ENCODE measurements around the gene CNTD1.
"Not testable (repeated sequence)": the region's sequence is repeated elsewhere in the genome, so short reads cannot be mapped to it uniquely, and the experiment has no call there.

Gene CNTD1
- 0 reads per million in 2 donors for total RNA-seq

GRCh38 chr17:42798383-42799380, at the start of gene CNTD1, which contains the start of gene COA3:
Gene CNTD1 (plus strand): TSS chr17:42798861. CDS start chr17:42799068, 207 bp downstream.
Gene COA3 (minus strand): TSS chr17:42798704. CDS start chr17:42798681, 23 bp downstream.
- peak; percentile 47 for DNase-seq

DNA sequence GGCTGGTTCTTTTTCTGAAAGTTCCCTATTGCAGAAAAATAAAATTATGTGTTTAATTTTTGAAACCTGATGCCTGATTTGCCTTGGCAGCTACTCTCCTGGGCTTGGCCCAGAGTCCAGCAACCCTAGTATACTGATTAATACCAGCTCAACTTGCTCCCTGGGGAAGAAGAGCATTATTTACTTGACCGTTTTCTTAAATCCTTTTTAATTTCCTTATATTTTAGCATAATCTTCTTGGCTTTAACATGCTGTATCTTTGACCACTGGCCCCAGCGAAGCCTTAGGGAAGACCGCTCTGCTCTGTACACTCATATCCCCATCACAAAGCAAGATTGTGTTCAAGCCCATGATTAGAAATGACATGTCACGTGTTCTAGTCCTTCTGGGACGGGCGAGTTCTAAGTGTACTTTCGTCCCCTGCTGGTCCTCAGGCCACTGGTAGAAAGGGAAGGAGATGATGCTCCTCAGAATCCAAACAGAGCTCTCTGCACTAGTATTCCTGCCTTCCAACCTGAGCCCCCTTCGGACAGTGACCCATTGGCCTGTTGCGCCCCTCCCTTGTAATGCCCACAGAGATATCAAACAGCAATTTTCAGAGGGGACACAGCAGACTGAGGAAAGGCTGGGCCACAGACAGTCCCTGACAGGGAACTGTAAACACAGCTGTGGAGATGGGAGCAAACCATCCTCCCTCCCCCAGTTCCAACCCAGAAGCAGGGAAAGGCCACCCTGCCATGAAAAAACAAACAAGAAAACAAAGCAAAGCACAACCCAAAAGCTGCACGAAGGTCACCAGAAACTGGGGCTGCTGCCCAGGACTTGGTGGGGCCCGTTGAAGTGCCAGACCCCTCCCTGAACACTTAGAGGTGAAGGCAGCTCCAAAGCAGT, 49.5 kb upstream of the CNTD1 start:
- DNase-seq = no peak

GRCh38 chr17:42750739-42751344, 47.8 kb upstream of the CNTD1 start:
- no peak for DNase-seq

- no peak for DNase-seq
Observed at GRCh38 chr17:42751628-42752027, 47.0 kb upstream of the CNTD1 start.

GRCh38 chr17:42754782-42755181, 43.9 kb upstream of the CNTD1 start:
- no peak for DNase-seq

- DNase-seq = no peak
Observed at GRCh38 chr17:42759982-42760651, 38.5 kb upstream of the CNTD1 start.

GRCh38 chr17:42760652-42761581, 37.7 kb upstream of the CNTD1 start, which contains the start of gene RAMP2:
Gene RAMP2 (plus strand): TSS chr17:42761227. CDS start chr17:42761262, 35 bp downstream.
- no peak for DNase-seq

DNA sequence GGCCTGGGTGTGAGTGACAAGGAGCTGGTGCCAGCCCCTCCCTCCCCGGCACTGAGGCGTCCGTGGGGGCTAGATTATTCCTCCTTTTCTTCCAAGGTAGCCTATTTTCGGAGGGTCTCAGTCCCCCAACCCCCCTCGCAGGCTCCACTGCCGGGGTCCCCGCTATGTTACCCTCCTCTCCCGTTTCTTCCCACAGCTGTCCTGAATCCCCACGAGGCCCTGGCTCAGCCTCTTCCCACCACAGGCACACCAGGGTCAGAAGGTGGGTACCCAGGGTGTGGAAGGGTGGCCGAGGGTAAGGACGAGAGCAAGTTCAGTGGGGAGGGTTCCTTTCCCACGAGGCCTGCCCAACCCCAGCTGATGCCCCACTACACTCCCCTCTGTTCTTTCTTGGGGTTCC, 37.0 kb upstream of the CNTD1 start:
- DNase-seq = no peak

- no peak for DNase-seq
Observed at GRCh38 chr17:42766124-42766523, 32.5 kb upstream of the CNTD1 start.

GRCh38 chr17:42767512-42767911, 31.1 kb upstream of the CNTD1 start:
- DNase-seq = no peak

DNA sequence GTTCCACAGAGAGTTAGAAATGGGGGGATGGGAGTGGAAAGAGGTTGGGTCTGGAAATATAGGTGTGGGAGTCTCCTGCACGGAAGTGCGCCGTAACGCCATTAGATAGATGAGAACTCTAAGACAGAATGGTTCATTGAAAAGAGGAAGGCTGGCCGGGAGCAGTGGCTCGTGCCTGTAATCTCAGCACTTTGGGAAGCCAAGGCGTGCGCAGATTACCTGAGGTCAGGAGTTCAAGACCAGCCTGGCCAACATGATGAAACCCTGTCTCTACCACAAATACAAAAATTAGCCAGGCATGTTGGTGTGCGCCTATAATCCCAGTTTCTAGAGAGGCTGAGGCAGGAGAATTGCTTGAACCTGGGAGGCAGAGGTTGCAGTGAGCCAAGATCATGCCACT, 30.7 kb upstream of the CNTD1 start:
- DNase-seq = not testable (repeated sequence)

- not testable (repeated sequence) for DNase-seq
Observed at GRCh38 chr17:42769964-42770363, 28.7 kb upstream of the CNTD1 start.

GRCh38 chr17:42772945-42773289, 25.7 kb upstream of the CNTD1 start:
- DNase-seq = no peak

DNA sequence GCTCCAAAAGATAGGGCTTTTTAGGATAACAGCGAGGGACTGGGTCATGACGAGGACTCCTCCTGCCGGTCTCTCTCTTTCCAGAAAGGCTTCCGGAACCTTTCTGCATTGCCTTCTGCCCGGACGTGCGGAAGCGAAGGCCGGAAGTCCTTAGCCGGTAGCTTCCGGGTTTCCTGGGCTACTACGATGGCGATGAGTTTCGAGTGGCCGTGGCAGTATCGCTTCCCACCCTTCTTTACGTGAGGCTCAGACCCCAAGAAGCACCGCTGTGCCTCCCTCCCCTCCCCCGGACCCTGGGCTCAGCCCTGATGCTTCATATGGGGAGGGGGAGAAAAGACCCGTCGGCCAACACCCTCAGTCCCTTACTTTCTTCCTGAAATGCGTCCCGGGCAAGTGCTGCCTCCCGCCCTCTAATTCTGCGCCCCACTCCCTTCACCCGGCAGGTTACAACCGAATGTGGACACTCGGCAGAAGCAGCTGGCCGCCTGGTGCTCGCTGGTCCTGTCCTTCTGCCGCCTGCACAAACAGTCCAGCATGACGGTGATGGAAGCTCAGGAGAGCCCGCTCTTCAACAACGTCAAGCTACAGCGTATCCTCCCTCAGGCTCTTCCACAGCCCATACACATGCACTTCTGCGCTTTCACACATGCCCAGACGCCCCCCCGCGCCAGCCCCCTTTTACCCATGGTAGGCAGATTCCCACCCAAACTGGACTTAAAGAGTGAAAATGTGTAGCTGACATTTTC, 25.2 kb upstream of the CNTD1 start, which contains the start of gene VPS25:
Gene VPS25, plus strand, starts transcription at position 160 of the 746 bp plus-strand sequence. Its CDS starts 27 bp downstream, at position 187.
- no peak for DNase-seq

GRCh38 chr17:42774066-42774745, 24.5 kb upstream of the CNTD1 start:
- DNase-seq = no peak

DNA sequence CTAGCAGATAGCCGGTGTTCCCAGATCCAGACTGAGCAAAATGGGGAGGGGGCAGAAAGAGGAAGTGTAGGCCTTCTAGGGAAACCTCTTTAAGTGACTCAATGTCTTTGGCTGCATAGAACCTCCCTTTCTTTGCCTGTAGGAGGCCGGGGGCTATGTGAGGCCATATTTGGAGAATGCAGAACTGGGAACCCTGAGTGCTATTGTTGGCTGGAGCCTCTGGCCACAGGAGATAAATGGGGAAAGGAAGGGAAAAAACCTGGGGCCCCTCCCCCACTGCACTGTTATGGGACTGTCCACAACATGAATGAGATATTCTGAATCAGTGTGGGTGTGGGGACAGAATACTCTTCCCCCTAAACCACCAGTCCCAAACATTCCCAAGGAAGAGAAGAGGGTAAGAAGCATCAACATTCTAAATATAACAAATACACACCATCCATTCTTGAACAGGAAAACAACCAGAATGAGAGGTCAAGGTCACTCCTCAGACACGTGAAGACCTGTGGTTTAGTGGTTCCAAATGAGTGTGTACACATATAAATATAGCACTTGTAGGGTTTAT, 23.0 kb upstream of the CNTD1 start:
- DNase-seq = no peak

DNA sequence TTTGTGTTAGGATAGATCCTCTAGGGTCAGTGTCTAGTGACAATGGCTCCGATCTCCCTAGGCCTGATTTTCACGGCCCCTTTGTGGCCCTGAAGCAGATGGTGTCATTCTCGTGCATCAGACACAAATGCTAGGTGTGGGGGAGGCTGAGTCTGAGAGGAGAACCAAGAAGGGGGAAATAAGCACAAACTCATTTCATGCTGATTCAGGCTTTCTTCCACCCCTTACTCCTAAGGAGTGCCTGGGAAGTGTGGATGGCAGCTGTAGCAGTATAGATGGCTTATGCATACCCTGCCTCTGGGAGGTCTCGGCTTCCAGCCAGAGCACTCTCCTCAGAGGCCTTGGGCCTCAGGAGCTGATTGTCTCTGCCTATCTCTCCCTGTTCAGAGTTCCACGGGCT, 20.1 kb upstream of the CNTD1 start:
- no peak for DNase-seq

GRCh38 chr17:42779304-42779935, 19.2 kb upstream of the CNTD1 start:
- no peak for DNase-seq
